GM23248 (cell line): ENCODE measurements around the gene TM4SF4. TPM values are rescaled to one million over a fixed set of nuclear protein-coding genes. Genes with fewer than 3 reads are reported as not detected.
A peak's percentile ranks its signal among the peaks of the same experiment; 100 is the strongest.

Experiments
- DNase-seq: peaks from one replicate; pipeline ENCODE4 v3.0.0-alpha.2; 2015
- H2AFZ ChIP-seq: fragments of 200-600 bp; sonication (generic); 2 replicates; pipeline ENCODE4 v1.6.1; 2016; ENCODE audit warnings: antibody characterized with exemption
- H3F3A ChIP-seq: fragments of 200-600 bp; sonication (generic); 2 replicates; pipeline ENCODE4 v1.6.1; 2016; ENCODE audit warnings: mild to moderate bottlenecking, antibody characterized with exemption, mixed run types; ENCODE audit not compliant: insufficient read depth
- H3K27ac ChIP-seq: fragments of 200-600 bp; sonication (generic); 2 replicates; pipeline ENCODE4 v1.5.1; 2016; ENCODE audit warnings: mild to moderate bottlenecking
- H3K27me3 ChIP-seq: fragments of 200-600 bp; sonication (generic); replicated peaks from 2 replicates; pipeline ENCODE4 v1.6.1; 2016; ENCODE audit warnings: mild to moderate bottlenecking; ENCODE audit not compliant: insufficient read depth
- H3K36me3 ChIP-seq: fragments of 200-600 bp; sonication (generic); 2 replicates; pipeline ENCODE4 v1.6.1; 2016; ENCODE audit warnings: low read depth, mild to moderate bottlenecking
- H3K4me1 ChIP-seq: fragments of 200-600 bp; sonication (generic); 2 replicates; pipeline ENCODE4 v1.6.1; 2016; ENCODE audit warnings: mild to moderate bottlenecking; ENCODE audit not compliant: insufficient read depth
- H3K4me2 ChIP-seq: fragments of 200-600 bp; sonication (generic); one replicate; pipeline ENCODE4 v1.6.1; 2016; ENCODE audit warnings: mild to moderate bottlenecking; ENCODE audit not compliant: unreplicated experiment
- H3K4me3 ChIP-seq: fragments of 200-600 bp; sonication (generic); 2 replicates; pipeline ENCODE4 v1.5.1; 2016; ENCODE audit warnings: mild to moderate bottlenecking
- H3K79me2 ChIP-seq: fragments of 200-600 bp; sonication (generic); 2 replicates; pipeline ENCODE4 v1.6.1; 2016; ENCODE audit warnings: mild to moderate bottlenecking; ENCODE audit not compliant: insufficient read depth
- H3K9ac ChIP-seq: fragments of 200-600 bp; sonication (generic); 2 replicates; pipeline ENCODE4 v1.6.1; 2016; ENCODE audit warnings: mild to moderate bottlenecking
- H3K9me2 ChIP-seq: fragments of 200-600 bp; sonication (generic); 2 replicates; pipeline ENCODE4 v1.6.1; 2016; ENCODE audit warnings: mixed run types, mild to moderate bottlenecking, moderate library complexity; ENCODE audit not compliant: insufficient read depth
- H3K9me3 ChIP-seq: fragments of 200-600 bp; sonication (generic); one replicate; pipeline ENCODE4 v1.6.1; 2017; ENCODE audit warnings: low read depth
- H4K20me1 ChIP-seq: fragments of 200-600 bp; sonication (generic); 2 replicates; pipeline ENCODE4 v1.6.0; 2016; ENCODE audit not compliant: insufficient read depth
- EZH2 ChIP-seq: fragments of 200-600 bp; sonication (generic); IDR thresholded peaks from 2 replicates; pipeline ENCODE4 v1.6.1; 2018; ENCODE audit warnings: antibody characterized with exemption, mild to moderate bottlenecking; ENCODE audit not compliant: insufficient read depth, poor library complexity, severe bottlenecking
- EZH2phosphoT487 ChIP-seq: fragments of 200-600 bp; sonication (generic); IDR thresholded peaks from 2 replicates; pipeline ENCODE4 v1.6.1; 2018; ENCODE audit warnings: antibody characterized with exemption, moderate library complexity, mild to moderate bottlenecking, low read depth; ENCODE audit not compliant: insufficient read depth
- WGBS, 2 experiments: methylation state at CpG; one replicate each; pipeline ENCODE4 v1.1.6; 2015 to 2017; ENCODE audit warnings: low lambda C conversion rate in 2 of 2, low coverage in 1 of 2; ENCODE audit errors: missing lambda C conversion rate in 2 of 2; 5-methylcytosine and 5-hydroxymethylcytosine counted together
- in situ Hi-C: fragments of 300-500 bp; cut with MboI; formaldehyde crosslinking; loops from 2 replicates; pipeline ENCODE4 v1.15.0; 2020
- polyA plus RNA-seq: library from polyadenylated mRNA; unstranded; fragments of >200 nt; fragmentation: Nextera tagmentation; extraction: Ambion mirVana; gene quantifications from 2 replicates; pipeline ENCODE4 v1.2.1, GENCODE V29; 2016
- total RNA-seq: library from RNA; depleted of rRNA; stranded (reverse); fragments of >200 nt; shearing (Covaris generic); gene quantifications from 2 replicates; pipeline ENCODE4 v1.2.3, GENCODE V29; 2014

TM4SF4 gene
- total and polyA plus RNA-seq, 2 experiments from 2014 or later: 0.96 to 0.97 TPM

DNA sequence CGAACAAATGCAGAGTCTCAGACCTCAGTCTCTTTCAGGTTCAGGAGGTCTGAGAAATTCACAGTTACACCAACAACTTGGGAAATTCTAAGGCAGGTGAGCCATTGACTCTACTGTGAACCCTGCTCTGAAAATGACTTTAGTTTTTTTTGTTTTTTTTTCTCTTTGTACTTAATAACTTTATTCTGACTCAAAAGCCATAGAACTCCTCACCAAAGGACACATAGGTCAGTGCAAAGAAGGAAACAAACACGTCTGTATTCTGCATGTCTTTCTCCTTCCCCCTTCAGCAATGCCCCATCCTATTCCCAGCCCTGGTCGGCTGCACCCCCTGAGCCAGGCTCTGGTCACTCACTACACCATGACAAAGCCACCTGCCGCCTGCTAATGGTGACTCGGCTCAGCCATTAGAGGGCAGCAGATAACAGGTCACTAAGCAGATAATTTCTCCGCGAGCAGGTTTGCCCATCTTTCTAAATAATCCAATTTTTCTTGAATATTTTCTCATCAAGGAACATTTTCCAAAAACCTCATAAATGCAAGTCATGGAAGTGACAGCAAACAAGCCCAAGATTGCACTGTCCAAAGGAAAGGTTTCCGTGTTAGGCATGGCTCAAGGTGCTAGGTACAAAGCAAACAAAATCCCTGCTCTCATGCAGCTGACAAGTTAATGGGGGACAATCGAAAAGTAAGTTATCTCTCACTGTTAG, 37.7 kb downstream of the TM4SF4 start:
- no peaks in the 10 kb centered on the region for H3K9me3 ChIP-seq
- no peaks in the 10 kb centered on the region for H3K79me2 ChIP-seq
- no peaks in the 10 kb centered on the region for H3K36me3 ChIP-seq
- in situ Hi-C loops: loop anchor here (25.0 kb wide), 1 partner anchor 675 kb away; no protein-coding TSS in a partner anchor
- TF ChIP-seq EZH2phosphoT487: no peak
- no peak for TF ChIP-seq EZH2
- H3K27me3 ChIP-seq: no peaks in the 10 kb centered on the region
- H3K4me3 ChIP-seq: no peak overlapping the region
- H3K9me2 ChIP-seq: no peaks in the 10 kb centered on the region
- no peak overlapping the region for H3K9ac ChIP-seq
- no peak overlapping the region for H2AFZ ChIP-seq
- peak; percentile 80 for DNase-seq
- peaks cover 12% of the 10 kb centered on the region for H3K4me1 ChIP-seq
- no peak overlapping the region for H3K4me2 ChIP-seq
- no peak overlapping the region for H3K27ac ChIP-seq
- WGBS, 2 experiments: 11 to 13% methylated on average over 9 of the region's 9 CpGs
- no peaks in the 10 kb centered on the region for H4K20me1 ChIP-seq
- H3F3A ChIP-seq: peaks cover 38% of the 10 kb centered on the region

- H3F3A ChIP-seq: peaks cover 22% of the 10 kb centered on the region
- no peaks in the 10 kb centered on the region for H3K79me2 ChIP-seq
- WGBS, 2 experiments: 77 to 79% methylated on average over 2 of the region's 2 CpGs
- no peak overlapping the region for H3K4me2 ChIP-seq
- H4K20me1 ChIP-seq: no peaks in the 10 kb centered on the region
- no peaks in the 10 kb centered on the region for H3K27me3 ChIP-seq
- no peaks in the 10 kb centered on the region for H3K4me1 ChIP-seq
- H2AFZ ChIP-seq: no peak overlapping the region
- H3K36me3 ChIP-seq: peaks cover 5% of the 10 kb centered on the region
- no peaks in the 10 kb centered on the region for H3K9me3 ChIP-seq
- no peak for TF ChIP-seq EZH2phosphoT487
- TF ChIP-seq EZH2: no peak
- no peak overlapping the region for H3K9ac ChIP-seq
- DNase-seq: no peak
- no peaks in the 10 kb centered on the region for H3K9me2 ChIP-seq
- no peak overlapping the region for H3K27ac ChIP-seq
- no peak overlapping the region for H3K4me3 ChIP-seq
- in situ Hi-C loops: loop anchor here (25.0 kb wide), 1 partner anchor 673 kb away; no protein-coding TSS in a partner anchor
Observed at GRCh38 chr3:149514471-149514870, 40.0 kb downstream of the TM4SF4 start.

DNA sequence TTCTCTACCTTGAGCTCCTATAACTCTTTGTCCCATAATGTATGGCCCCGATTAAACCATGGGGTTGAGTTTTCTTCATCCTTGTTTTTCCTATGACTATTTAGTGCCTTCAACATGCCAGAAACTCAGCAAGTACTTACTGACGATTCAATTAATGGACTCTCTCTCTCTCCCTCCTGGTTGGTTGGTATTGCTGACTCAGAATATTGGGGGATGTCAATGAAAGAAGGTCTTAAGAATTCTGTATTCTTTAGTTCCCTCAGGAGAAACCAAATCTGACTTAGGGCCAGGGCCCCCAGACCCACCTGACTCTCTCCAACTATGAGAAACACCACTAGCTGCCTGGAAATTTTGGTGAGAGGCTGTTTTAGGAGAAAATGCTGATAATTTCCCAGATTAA, 40.8 kb downstream of the TM4SF4 start:
- H3K27ac ChIP-seq: no peak overlapping the region
- TF ChIP-seq EZH2phosphoT487 (no peak), EZH2 (no peak)
- no peak overlapping the region for H2AFZ ChIP-seq
- no peaks in the 10 kb centered on the region for H3K9me3 ChIP-seq
- H3K4me2 ChIP-seq: no peak overlapping the region
- no peaks in the 10 kb centered on the region for H3K79me2 ChIP-seq
- no peaks in the 10 kb centered on the region for H3K9me2 ChIP-seq
- in situ Hi-C loops: loop anchor here (25.0 kb wide), 1 partner anchor 672 kb away; no protein-coding TSS in a partner anchor
- no peaks in the 10 kb centered on the region for H3K27me3 ChIP-seq
- H3K4me1 ChIP-seq: no peaks in the 10 kb centered on the region
- H3F3A ChIP-seq: peaks cover 26% of the 10 kb centered on the region
- no peak for DNase-seq
- H3K4me3 ChIP-seq: no peak overlapping the region
- no peaks in the 10 kb centered on the region for H4K20me1 ChIP-seq
- H3K9ac ChIP-seq: no peak overlapping the region
- peaks cover 11% of the 10 kb centered on the region for H3K36me3 ChIP-seq
- 100% methylated on average over 2 of the region's 2 CpGs for WGBS, 2 experiments

GRCh38 chr3:149516920-149517319, 42.4 kb downstream of the TM4SF4 start:
- WGBS, 2 experiments: 41 to 48% methylated on average over 1 of the region's 1 CpG
- in situ Hi-C loops: loop anchor here (25.0 kb wide), 1 partner anchor 670 kb away; no protein-coding TSS in a partner anchor
- no peak for DNase-seq
- no peaks in the 10 kb centered on the region for H3K9me3 ChIP-seq
- no peak overlapping the region for H3K27ac ChIP-seq
- H3K4me3 ChIP-seq: no peak overlapping the region
- no peak overlapping the region for H3K9ac ChIP-seq
- no peak overlapping the region for H2AFZ ChIP-seq
- H3K4me2 ChIP-seq: no peak overlapping the region
- H3F3A ChIP-seq: peaks cover 32% of the 10 kb centered on the region
- no peaks in the 10 kb centered on the region for H3K4me1 ChIP-seq
- H4K20me1 ChIP-seq: no peaks in the 10 kb centered on the region
- H3K9me2 ChIP-seq: no peaks in the 10 kb centered on the region
- no peaks in the 10 kb centered on the region for H3K27me3 ChIP-seq
- TF ChIP-seq EZH2phosphoT487 (no peak), EZH2 (no peak)
- H3K36me3 ChIP-seq: peaks cover 19% of the 10 kb centered on the region
- no peaks in the 10 kb centered on the region for H3K79me2 ChIP-seq
